ENCODE measurements around the gene CARMIL1. TPM values are rescaled to one million over a fixed set of nuclear protein-coding genes. Genes with fewer than 3 reads are reported as not detected.

CARMIL1 gene
- total and polyA plus RNA-seq, 10 of the 15 experiments (the other 5 are each of a cell fraction or from before 2014, with no cell fraction given) = 6.4 to 18.1 (median 10.3) TPM

- no peaks in the 10 kb centered on the region for H4K20me1 ChIP-seq (ENCODE audit: control insufficient read depth, insufficient read depth)
- H3K79me2 ChIP-seq (ENCODE audit: control insufficient read depth, insufficient read depth, low read length) = peaks cover 2% of the 10 kb centered on the region; the same call in 1 of the 2 replicates
- in situ Hi-C loops (cut with MboI) = no loop called here
- no peak overlapping the region for H3K4me3 ChIP-seq
- RAD21 ChIA-PET (ENCODE audit: unreplicated experiment) = interaction anchor here (1.0 to 5.0 kb wide), 10 partner anchors 10 to 124 kb away, joined by 3 to 42 read pairs (median 11); partner anchors contain the start of gene CARMIL1
- H2AFZ ChIP-seq (ENCODE audit: control insufficient read depth, low read depth, low read length) = no peak overlapping the region
- H3K9ac ChIP-seq (ENCODE audit: control insufficient read depth, insufficient read depth, low read length) = no peak overlapping the region
- no peaks in the 10 kb centered on the region for H3K36me3 ChIP-seq (ENCODE audit: control insufficient read depth in 2 of 2, insufficient read depth in 2 of 2, low read length in 1 of 2)
- BruUV-seq (replicated peaks) = no TSS peak
- H3K27ac ChIP-seq (ENCODE audit: control insufficient read depth, insufficient read depth) = no peak overlapping the region
- peaks cover 27% of the 10 kb centered on the region for H3K4me1 ChIP-seq (ENCODE audit: control insufficient read depth, insufficient read depth, low read length)
- peak; percentile 51; the same call in 1 of the 2 replicates for TF ChIP-seq SPI1 (IDR thresholded peaks at IDR 0.05; ENCODE audit: borderline replicate concordance, insufficient read depth, low read depth, low read length)
- TF ChIP-seq, protein P1, sequence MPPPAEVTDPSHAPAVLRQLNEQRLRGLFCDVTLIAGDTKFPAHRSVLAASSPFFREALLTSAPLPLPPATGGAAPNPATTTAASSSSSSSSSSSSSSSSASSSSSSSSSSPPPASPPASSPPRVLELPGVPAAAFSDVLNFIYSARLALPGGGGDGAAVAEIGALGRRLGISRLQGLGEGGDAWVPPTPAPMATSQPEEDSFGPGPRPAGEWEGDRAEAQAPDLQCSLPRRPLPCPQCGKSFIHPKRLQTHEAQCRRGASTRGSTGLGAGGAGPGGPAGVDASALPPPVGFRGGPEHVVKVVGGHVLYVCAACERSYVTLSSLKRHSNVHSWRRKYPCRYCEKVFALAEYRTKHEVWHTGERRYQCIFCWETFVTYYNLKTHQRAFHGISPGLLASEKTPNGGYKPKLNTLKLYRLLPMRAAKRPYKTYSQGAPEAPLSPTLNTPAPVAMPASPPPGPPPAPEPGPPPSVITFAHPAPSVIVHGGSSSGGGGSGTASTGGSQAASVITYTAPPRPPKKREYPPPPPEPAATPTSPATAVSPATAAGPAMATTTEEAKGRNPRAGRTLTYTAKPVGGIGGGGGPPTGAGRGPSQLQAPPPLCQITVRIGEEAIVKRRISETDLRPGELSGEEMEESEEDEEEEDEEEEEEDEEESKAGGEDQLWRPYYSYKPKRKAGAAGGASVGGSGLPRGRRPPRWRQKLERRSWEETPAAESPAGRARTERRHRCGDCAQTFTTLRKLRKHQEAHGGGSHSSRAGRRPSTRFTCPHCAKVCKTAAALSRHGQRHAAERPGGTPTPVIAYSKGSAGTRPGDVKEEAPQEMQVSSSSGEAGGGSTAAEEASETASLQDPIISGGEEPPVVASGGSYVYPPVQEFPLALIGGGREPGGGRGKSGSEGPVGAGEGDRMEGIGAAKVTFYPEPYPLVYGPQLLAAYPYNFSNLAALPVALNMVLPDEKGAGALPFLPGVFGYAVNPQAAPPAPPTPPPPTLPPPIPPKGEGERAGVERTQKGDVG (CRISPR knock-in tag; IDR thresholded peaks at IDR 0.05) = no peak
- TF ChIP-seq HDGF (IDR thresholded peaks at IDR 0.05) = 0 out of 2 replicates have a peak, but pooled peaks have one; percentile 63
- 0 out of 2 replicates have a peak, but pooled peaks have one; percentile 9 for TF ChIP-seq IKZF1 (conservative IDR thresholded peaks at IDR 0.05)
- TF ChIP-seq NFYB (IDR thresholded peaks at IDR 0.05; ENCODE audit: insufficient read depth, low read depth, low read length) = 0 out of 2 replicates have a peak, but pooled peaks have one; percentile 25
- no peaks in the 10 kb centered on the region for H3K27me3 ChIP-seq (replicated peaks in 1 of 2; ENCODE audit: control insufficient read depth in 2 of 2, insufficient read depth in 2 of 2, low read length in 1 of 2)
- H3K9me3 ChIP-seq (replicated peaks; ENCODE audit: control insufficient read depth, insufficient read depth, low read length) = no peaks in the 10 kb centered on the region
- 75% methylated on average over 2 of the region's 2 CpGs for WGBS (ENCODE audit: insufficient coverage, insufficient replicate concordance, low lambda C conversion rate, missing lambda C conversion rate)
- peak; percentile 35 for ATAC-seq
- SMC1A ChIA-PET (ENCODE audit: uncharacterized antibody, unreplicated experiment) = interaction anchor here (1.0 to 8.9 kb wide), 12 partner anchors 10 to 124 kb away, joined by 3 to 124 read pairs (median 15); partner anchors contain the start of gene CARMIL1
- POLR2A ChIA-PET = interaction anchor here (0.7 to 4.0 kb wide), 6 partner anchors 9 to 42 kb away, joined by 3 to 28 read pairs (median 10); no protein-coding TSS in a partner anchor
- no peak overlapping the region for H3K4me2 ChIP-seq (ENCODE audit: control insufficient read depth, insufficient read depth)
- intact Hi-C loops (cut with micrococcal nuclease; ENCODE audit: unreplicated experiment) = no loop called here
- no peak for DNase-seq (ENCODE audit: low read depth, low spot score)
- no peak for FAIRE-seq
- CTCF ChIA-PET = interaction anchor here (0.6 to 3.9 kb wide), 9 partner anchors 9 to 731 kb away, joined by 3 to 27 read pairs (median 5); partner anchors contain the start of gene CARMIL1
Observed at GRCh38 chr6:25403150-25403549, 124.0 kb downstream of the CARMIL1 start.
